Measurements from ENCODE around the gene CLDN6.
A peak's percentile ranks its signal among the peaks of the same experiment; 100 is the strongest.

CLDN6 gene

GRCh38 chr16:2982402-2982801 is 35.6 kb downstream of the CLDN6 start:
- in situ Hi-C loops (cut with HindIII; ENCODE audit: low pct_unique_long_range_greater_than_20kb, low sequenced_read_pairs), result no loop called here
- no peak for DNase-seq (ENCODE audit: low read depth in 1 of 2, low spot score in 1 of 2)
- TF ChIP-seq JUND (IDR thresholded peaks at IDR 0.05; ENCODE audit: low read depth), result no peak

GRCh38 chr16:2981899-2982250 is 36.1 kb downstream of the CLDN6 start:
- in situ Hi-C loops (cut with HindIII; ENCODE audit: low pct_unique_long_range_greater_than_20kb, low sequenced_read_pairs), result no loop called here
- no peak for TF ChIP-seq JUND (IDR thresholded peaks at IDR 0.05; ENCODE audit: low read depth)
- no peak for DNase-seq (ENCODE audit: low read depth in 1 of 2, low spot score in 1 of 2)

- TF ChIP-seq JUND (IDR thresholded peaks at IDR 0.05; ENCODE audit: low read depth), result no peak
- DNase-seq (ENCODE audit: low read depth in 1 of 2, low spot score in 1 of 2), result no peak
- in situ Hi-C loops (cut with HindIII; ENCODE audit: low pct_unique_long_range_greater_than_20kb, low sequenced_read_pairs), result no loop called here
These were observed 36.6 kb downstream of the CLDN6 start for GRCh38 chr16:2981177-2981898.

GRCh38 chr16:2980227-2981176 is 37.5 kb downstream of the CLDN6 start, which contains the start of gene PKMYT1:
Gene PKMYT1 (minus strand): TSS chr16:2980446. CDS start chr16:2979657, 789 bp downstream.
- DNase-seq (ENCODE audit: low read depth in 1 of 2, low spot score in 1 of 2), result peak; percentile 93 to 99

GRCh38 chr16:2979669-2980226 is 38.2 kb downstream of the CLDN6 start:
- no peak for TF ChIP-seq JUND (IDR thresholded peaks at IDR 0.05; ENCODE audit: low read depth)
- DNase-seq (ENCODE audit: low read depth in 1 of 2, low spot score in 1 of 2), result no peak
- in situ Hi-C loops (cut with HindIII; ENCODE audit: low pct_unique_long_range_greater_than_20kb, low sequenced_read_pairs), result no loop called here

More at GRCh38 chr16:2980227-2981176, 37.5 kb downstream of the CLDN6 start, which contains the start of gene PKMYT1:
- no peak for TF ChIP-seq JUND (IDR thresholded peaks at IDR 0.05; ENCODE audit: low read depth)
- in situ Hi-C loops (cut with HindIII; ENCODE audit: low pct_unique_long_range_greater_than_20kb, low sequenced_read_pairs), result no loop called here

- peak in 1 of 2 experiments; percentile 64 for DNase-seq (ENCODE audit: low read depth in 1 of 2, low spot score in 1 of 2)
- in situ Hi-C loops (cut with HindIII; ENCODE audit: low pct_unique_long_range_greater_than_20kb, low sequenced_read_pairs), result no loop called here
- TF ChIP-seq JUND (IDR thresholded peaks at IDR 0.05; ENCODE audit: low read depth), result no peak
These were observed 40.5 kb downstream of the CLDN6 start for GRCh38 chr16:2977440-2977839.

- no peak for TF ChIP-seq JUND (IDR thresholded peaks at IDR 0.05; ENCODE audit: low read depth)
- in situ Hi-C loops (cut with HindIII; ENCODE audit: low pct_unique_long_range_greater_than_20kb, low sequenced_read_pairs), result no loop called here
- DNase-seq (ENCODE audit: low read depth in 1 of 2, low spot score in 1 of 2), result no peak
These were observed 41.3 kb downstream of the CLDN6 start for GRCh38 chr16:2976673-2977072.

- in situ Hi-C loops (cut with HindIII; ENCODE audit: low pct_unique_long_range_greater_than_20kb, low sequenced_read_pairs), result no loop called here
- DNase-seq (ENCODE audit: low read depth in 1 of 2, low spot score in 1 of 2), result no peak
- no peak for TF ChIP-seq JUND (IDR thresholded peaks at IDR 0.05; ENCODE audit: low read depth)
These were observed 41.8 kb downstream of the CLDN6 start for GRCh38 chr16:2976201-2976600.

- in situ Hi-C loops (cut with HindIII; ENCODE audit: low pct_unique_long_range_greater_than_20kb, low sequenced_read_pairs), result no loop called here
- DNase-seq (ENCODE audit: low read depth in 1 of 2, low spot score in 1 of 2), result no peak
- TF ChIP-seq JUND (IDR thresholded peaks at IDR 0.05; ENCODE audit: low read depth), result no peak
These were observed 42.7 kb downstream of the CLDN6 start for GRCh38 chr16:2975161-2975795.

- in situ Hi-C loops (cut with HindIII; ENCODE audit: low pct_unique_long_range_greater_than_20kb, low sequenced_read_pairs), result no loop called here
- no peak for TF ChIP-seq JUND (IDR thresholded peaks at IDR 0.05; ENCODE audit: low read depth)
- no peak for DNase-seq (ENCODE audit: low read depth in 1 of 2, low spot score in 1 of 2)
These were observed 43.5 kb downstream of the CLDN6 start for GRCh38 chr16:2974319-2975056.

GRCh38 chr16:2973605-2974318 is 44.2 kb downstream of the CLDN6 start:
- no peak for TF ChIP-seq JUND (IDR thresholded peaks at IDR 0.05; ENCODE audit: low read depth)
- in situ Hi-C loops (cut with HindIII; ENCODE audit: low pct_unique_long_range_greater_than_20kb, low sequenced_read_pairs), result no loop called here
- no peak for DNase-seq (ENCODE audit: low read depth in 1 of 2, low spot score in 1 of 2)

Data from T47D (cell line).